Measurements from ENCODE around the gene CIPC.

CIPC gene

DNA sequence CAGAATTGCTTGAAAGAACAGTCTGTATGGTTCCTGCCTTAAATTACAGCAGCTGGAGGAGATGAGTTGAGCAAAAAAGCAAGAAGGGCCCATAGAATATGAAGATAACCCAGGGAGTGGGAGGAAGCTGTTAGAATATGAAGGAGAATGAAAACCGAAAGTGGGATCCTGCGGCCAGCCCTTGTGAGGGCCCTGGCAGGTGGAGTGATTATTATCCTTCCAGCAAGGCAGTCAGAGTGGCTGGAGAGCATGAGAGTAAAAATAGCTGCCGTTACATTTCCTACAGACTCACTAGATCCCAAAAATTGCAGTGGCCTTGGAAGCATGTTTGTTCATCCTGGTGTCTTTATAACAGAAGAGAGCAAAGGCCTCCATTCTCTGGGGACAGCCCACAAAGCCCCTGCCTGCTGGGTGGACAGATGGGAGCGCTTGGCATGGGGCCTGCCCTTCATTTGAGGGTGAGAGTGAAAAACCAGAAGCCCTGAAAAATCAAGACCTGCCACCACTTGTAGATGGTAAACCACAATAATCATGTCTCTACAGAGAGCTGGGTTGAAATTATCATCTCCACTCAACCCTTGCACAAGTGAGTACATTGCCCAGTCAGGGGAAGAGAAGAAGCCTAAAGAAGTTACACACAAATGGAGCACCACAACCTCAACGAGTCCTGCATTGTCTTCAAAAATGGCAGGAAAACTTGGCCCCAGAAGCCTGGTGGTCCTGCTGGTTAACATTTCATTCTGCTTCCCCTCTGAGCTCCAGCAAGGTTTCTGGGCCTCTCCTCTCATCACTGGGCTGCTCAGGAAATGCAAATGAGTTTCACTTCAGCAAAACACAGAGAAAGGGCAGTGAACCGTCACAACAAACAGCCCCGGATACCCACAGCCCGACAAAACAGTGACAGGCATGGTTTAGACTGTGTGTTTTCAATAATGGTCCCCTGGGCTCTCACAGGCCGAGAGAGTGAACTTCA is 23.0 kb downstream of the CIPC start:
- TF ChIP-seq EZH2phosphoT487 (conservative IDR thresholded peaks at IDR 0.05; ENCODE audit: low read length): no peak
- TF ChIP-seq, protein P1, sequence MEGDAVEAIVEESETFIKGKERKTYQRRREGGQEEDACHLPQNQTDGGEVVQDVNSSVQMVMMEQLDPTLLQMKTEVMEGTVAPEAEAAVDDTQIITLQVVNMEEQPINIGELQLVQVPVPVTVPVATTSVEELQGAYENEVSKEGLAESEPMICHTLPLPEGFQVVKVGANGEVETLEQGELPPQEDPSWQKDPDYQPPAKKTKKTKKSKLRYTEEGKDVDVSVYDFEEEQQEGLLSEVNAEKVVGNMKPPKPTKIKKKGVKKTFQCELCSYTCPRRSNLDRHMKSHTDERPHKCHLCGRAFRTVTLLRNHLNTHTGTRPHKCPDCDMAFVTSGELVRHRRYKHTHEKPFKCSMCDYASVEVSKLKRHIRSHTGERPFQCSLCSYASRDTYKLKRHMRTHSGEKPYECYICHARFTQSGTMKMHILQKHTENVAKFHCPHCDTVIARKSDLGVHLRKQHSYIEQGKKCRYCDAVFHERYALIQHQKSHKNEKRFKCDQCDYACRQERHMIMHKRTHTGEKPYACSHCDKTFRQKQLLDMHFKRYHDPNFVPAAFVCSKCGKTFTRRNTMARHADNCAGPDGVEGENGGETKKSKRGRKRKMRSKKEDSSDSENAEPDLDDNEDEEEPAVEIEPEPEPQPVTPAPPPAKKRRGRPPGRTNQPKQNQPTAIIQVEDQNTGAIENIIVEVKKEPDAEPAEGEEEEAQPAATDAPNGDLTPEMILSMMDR (IDR thresholded peaks at IDR 0.05; ENCODE audit: insufficient read depth, low read length, poor library complexity, severe bottlenecking): no peak
- Histone ChIP-seq H4K20me1 (ENCODE audit: low read depth, low read length) (no peaks in the 10 kb centered on the region), H2AFZ (ENCODE audit: low read depth, low read length, severe bottlenecking) (no peak overlapping the region), H3K4me2 (ENCODE audit: low read depth, low read length, poor library complexity, severe bottlenecking) (peak overlapping the region; percentile 57), H3K27ac (ENCODE audit: low read depth, low read length) (peak overlapping the region; percentile 91), H3F3A (ENCODE audit: insufficient read depth) (peaks cover 26% of the 10 kb centered on the region), H3K27me3 (ENCODE audit: low read length) (no peaks in the 10 kb centered on the region), H3K36me3 (ENCODE audit: low read length) (no peaks in the 10 kb centered on the region), H3K79me2 (ENCODE audit: insufficient read depth, low read length) (no peaks in the 10 kb centered on the region), H3K9me2 (replicated peaks; ENCODE audit: insufficient read depth, low read length) (no peaks in the 10 kb centered on the region), H3K4me3 (ENCODE audit: insufficient read depth, low read length, poor library complexity, severe bottlenecking) (peak overlapping the region; percentile 4), H3K9ac (ENCODE audit: low read length) (peak overlapping the region; percentile 5; the same call in 1 of the 2 replicates), H3K9me3 (ENCODE audit: insufficient read depth, low read length) (no peaks in the 10 kb centered on the region)

DNA sequence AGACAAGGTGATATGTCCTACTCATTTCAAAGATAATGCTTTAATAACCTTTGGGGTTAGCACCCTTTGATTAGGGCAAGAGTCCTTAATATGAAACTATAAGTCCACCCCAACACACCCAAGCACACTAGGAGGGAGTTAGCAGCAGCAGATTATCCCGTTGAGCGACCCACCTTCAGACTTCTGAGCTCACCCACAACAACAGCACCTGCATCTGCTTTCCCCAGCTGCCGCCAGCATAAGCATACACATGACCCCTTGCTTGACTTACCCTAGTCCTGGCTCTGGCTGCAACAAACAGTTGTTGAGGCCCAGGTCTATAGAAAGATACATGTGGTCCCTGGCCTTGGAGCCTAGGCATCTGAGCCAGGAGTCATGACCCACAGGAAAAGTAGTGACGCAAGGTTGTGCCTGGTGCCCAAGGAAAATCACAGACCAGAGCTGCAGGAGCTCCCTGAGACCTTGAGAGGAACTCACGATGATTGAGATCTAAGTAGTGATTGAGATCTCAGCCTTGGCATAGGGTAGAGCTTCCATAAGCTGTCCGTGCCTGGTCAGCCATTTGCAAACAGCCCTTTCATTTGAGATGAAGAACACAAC is 24.6 kb downstream of the CIPC start:
- no peaks in the 10 kb centered on the region for H3K9me2 ChIP-seq (replicated peaks; ENCODE audit: insufficient read depth, low read length)
- TF ChIP-seq EZH2phosphoT487 (conservative IDR thresholded peaks at IDR 0.05; ENCODE audit: low read length): no peak
- TF ChIP-seq, protein P1 (IDR thresholded peaks at IDR 0.05; ENCODE audit: insufficient read depth, low read length, poor library complexity, severe bottlenecking): no peak
- peak overlapping the region; percentile 91 for H3K27ac ChIP-seq (ENCODE audit: low read depth, low read length)
- H3K4me3 ChIP-seq (ENCODE audit: insufficient read depth, low read length, poor library complexity, severe bottlenecking): no peak overlapping the region
- H3K36me3 ChIP-seq (ENCODE audit: low read length): no peaks in the 10 kb centered on the region
- no peak overlapping the region for H2AFZ ChIP-seq (ENCODE audit: low read depth, low read length, severe bottlenecking)
- no peak overlapping the region for H3K9ac ChIP-seq (ENCODE audit: low read length)
- no peaks in the 10 kb centered on the region for H4K20me1 ChIP-seq (ENCODE audit: low read depth, low read length)
- H3K4me2 ChIP-seq (ENCODE audit: low read depth, low read length, poor library complexity, severe bottlenecking): peak overlapping the region; percentile 47
- H3K79me2 ChIP-seq (ENCODE audit: insufficient read depth, low read length): no peaks in the 10 kb centered on the region
- H3K9me3 ChIP-seq (ENCODE audit: insufficient read depth, low read length): no peaks in the 10 kb centered on the region
- H3K27me3 ChIP-seq (ENCODE audit: low read length): no peaks in the 10 kb centered on the region
- peaks cover 26% of the 10 kb centered on the region for H3F3A ChIP-seq (ENCODE audit: insufficient read depth)

DNA sequence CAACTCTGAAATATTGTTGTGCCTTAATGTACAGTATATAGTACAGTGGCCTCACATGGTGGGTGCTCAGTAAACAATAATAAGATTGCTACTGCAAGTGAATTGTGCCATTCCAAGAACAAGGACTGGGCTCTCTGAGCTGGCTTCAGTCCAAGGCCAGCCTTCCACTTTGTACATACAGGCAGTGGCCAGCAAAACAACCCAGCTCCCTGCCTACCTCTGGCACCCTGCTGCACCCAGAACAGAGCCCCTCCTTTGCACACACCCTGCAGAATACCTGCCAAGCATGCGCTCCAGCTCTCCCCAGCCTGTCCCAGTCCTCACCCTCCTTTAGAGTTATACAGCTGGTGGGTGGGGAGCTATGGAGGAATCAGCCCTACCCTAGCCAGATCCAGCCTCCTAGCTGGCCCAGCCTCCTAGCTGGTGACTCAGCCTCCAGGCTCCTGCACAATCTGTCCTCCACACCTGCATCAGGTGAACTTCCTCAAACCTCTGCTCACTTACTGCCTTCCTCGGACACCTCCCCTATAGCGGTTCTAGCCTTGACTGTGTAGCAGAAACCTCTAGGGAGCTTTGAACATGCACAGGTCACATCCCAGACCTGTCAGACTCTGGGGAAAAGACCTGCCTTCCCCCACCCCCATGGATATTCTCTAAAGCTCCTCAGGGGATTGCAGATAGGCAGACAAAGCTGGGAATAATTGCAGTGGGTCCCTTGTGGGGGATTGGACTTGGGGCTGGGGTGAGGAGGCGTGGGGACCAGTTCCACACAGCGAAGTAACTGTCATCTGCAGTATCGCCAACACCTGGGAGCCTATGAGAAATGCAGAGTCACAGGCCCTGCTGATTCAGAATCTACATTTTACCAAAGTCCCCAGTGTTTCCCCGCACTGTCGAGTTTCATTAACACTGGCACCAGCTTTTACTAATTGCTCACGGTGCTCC is 25.6 kb downstream of the CIPC start:
- H3K9ac ChIP-seq (ENCODE audit: low read length): no peak overlapping the region
- peak overlapping the region; percentile 91 for H3K27ac ChIP-seq (ENCODE audit: low read depth, low read length)
- no peaks in the 10 kb centered on the region for H3K36me3 ChIP-seq (ENCODE audit: low read length)
- TF ChIP-seq, protein P1 (IDR thresholded peaks at IDR 0.05; ENCODE audit: insufficient read depth, low read length, poor library complexity, severe bottlenecking): no peak
- no peak for TF ChIP-seq EZH2phosphoT487 (conservative IDR thresholded peaks at IDR 0.05; ENCODE audit: low read length)
- H3K4me2 ChIP-seq (ENCODE audit: low read depth, low read length, poor library complexity, severe bottlenecking): no peak overlapping the region
- no peaks in the 10 kb centered on the region for H3K27me3 ChIP-seq (ENCODE audit: low read length)
- no peaks in the 10 kb centered on the region for H3K9me3 ChIP-seq (ENCODE audit: insufficient read depth, low read length)
- no peaks in the 10 kb centered on the region for H4K20me1 ChIP-seq (ENCODE audit: low read depth, low read length)
- H3K9me2 ChIP-seq (replicated peaks; ENCODE audit: insufficient read depth, low read length): no peaks in the 10 kb centered on the region
- H3K4me3 ChIP-seq (ENCODE audit: insufficient read depth, low read length, poor library complexity, severe bottlenecking): no peak overlapping the region
- no peak overlapping the region for H2AFZ ChIP-seq (ENCODE audit: low read depth, low read length, severe bottlenecking)
- H3K79me2 ChIP-seq (ENCODE audit: insufficient read depth, low read length): no peaks in the 10 kb centered on the region
- H3F3A ChIP-seq (ENCODE audit: insufficient read depth): peaks cover 26% of the 10 kb centered on the region

All from SU-DHL-6 (cell line).